Gastrocnemius medialis (tissue), 4 donors: Measurements from ENCODE around the gene ARHGAP24.

Experiments
- POLR2A ChIP-seq, 2 donors: fragments of 450-650 bp; IDR thresholded peaks; one replicate each; pipeline ENCODE4 v1.6.1; 2017; ENCODE audit warnings: antibody characterized with exemption in 2 of 2, mild to moderate bottlenecking in 2 of 2, moderate library complexity in 2 of 2
- TF ChIP-seq, protein P1 (sequence below), 5 experiments: fragments of 450-650 bp in 3 of 5; fragments of 200-600 bp in 2 of 5; sonication (generic) in 2 of 5; IDR thresholded peaks in 4 of 5; conservative IDR thresholded peaks in 1 of 5; 1 replicate in 4 of 5; 2 replicates in 1 of 5; pipeline ENCODE4 v1.5.1; 2016 to 2019; ENCODE audit warnings: antibody characterized with exemption in 5 of 5, mild to moderate bottlenecking in 3 of 5, moderate library complexity in 3 of 5

DNA sequence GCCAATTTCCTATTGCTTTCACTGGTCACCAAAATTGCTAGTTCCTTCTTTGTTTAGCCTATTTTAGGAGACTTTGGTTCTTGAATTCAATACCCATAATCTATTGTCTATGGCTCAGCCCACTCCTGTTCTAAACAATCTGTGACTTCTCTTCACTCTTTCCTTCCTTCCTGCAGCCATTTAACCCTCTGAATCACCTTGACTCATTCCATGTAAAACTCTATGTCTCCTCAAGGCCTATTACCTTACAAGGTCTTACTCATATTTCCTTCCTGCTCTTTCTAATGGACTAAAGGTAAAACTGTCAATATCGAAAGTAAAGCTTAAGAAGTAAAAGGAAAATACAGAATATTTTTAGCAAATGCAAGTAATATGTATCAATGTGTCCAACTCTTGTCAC is 301.6 kb downstream of the ARHGAP24 start:
- TF ChIP-seq, protein P1, sequence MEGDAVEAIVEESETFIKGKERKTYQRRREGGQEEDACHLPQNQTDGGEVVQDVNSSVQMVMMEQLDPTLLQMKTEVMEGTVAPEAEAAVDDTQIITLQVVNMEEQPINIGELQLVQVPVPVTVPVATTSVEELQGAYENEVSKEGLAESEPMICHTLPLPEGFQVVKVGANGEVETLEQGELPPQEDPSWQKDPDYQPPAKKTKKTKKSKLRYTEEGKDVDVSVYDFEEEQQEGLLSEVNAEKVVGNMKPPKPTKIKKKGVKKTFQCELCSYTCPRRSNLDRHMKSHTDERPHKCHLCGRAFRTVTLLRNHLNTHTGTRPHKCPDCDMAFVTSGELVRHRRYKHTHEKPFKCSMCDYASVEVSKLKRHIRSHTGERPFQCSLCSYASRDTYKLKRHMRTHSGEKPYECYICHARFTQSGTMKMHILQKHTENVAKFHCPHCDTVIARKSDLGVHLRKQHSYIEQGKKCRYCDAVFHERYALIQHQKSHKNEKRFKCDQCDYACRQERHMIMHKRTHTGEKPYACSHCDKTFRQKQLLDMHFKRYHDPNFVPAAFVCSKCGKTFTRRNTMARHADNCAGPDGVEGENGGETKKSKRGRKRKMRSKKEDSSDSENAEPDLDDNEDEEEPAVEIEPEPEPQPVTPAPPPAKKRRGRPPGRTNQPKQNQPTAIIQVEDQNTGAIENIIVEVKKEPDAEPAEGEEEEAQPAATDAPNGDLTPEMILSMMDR (IDR thresholded peaks at IDR 0.05 in 4 of 5, conservative IDR thresholded peaks at IDR 0.05 in 1 of 5): no peak
- no peak for TF ChIP-seq POLR2A (IDR thresholded peaks at IDR 0.05)
